Spleen (tissue), 11 donors: ENCODE results near the gene ABCC3. TPM values are rescaled to one million over a fixed set of nuclear protein-coding genes. Genes with fewer than 3 reads are reported as not detected.

Experiments
- DNase-seq: peaks from one replicate; pipeline ENCODE4 v3.0.0-alpha.2; 2020
- H3K27ac ChIP-seq, 8 donors: fragments of 200-600 bp; sonication (generic) in 7 of 8; 1 replicate in 4 of 8; 2 replicates in 4 of 8; pipeline versions ENCODE4 v1.5.0 to v1.8.0; 2016 to 2021; ENCODE audit warnings: inconsistent platforms in 4 of 8, mild to moderate bottlenecking in 4 of 8, moderate library complexity in 1 of 8
- H3K27me3 ChIP-seq, 7 donors: fragments of 200-600 bp; sonication (generic) in 6 of 7; replicated peaks in 1 of 7; 1 replicate in 4 of 7; 2 replicates in 3 of 7; pipeline versions ENCODE4 v1.5.0 to v1.8.0; 2016 to 2021; ENCODE audit warnings: inconsistent platforms in 3 of 7, mild to moderate bottlenecking in 1 of 7
- H3K36me3 ChIP-seq, 6 donors: fragments of 200-600 bp; sonication (generic) in 5 of 6; 1 replicate in 4 of 6; 2 replicates in 2 of 6; pipeline versions ENCODE4 v1.5.0 to v1.8.0; 2016 to 2021; ENCODE audit warnings: inconsistent platforms in 2 of 6
- H3K4me1 ChIP-seq, 6 donors: fragments of 200-600 bp; sonication (generic) in 5 of 6; 1 replicate in 3 of 6; 2 replicates in 3 of 6; pipeline versions ENCODE4 v1.5.0 to v1.8.0; 2016 to 2021; ENCODE audit warnings: inconsistent platforms in 3 of 6
- H3K4me3 ChIP-seq, 8 donors: fragments of 200-600 bp; sonication (generic) in 7 of 8; 1 replicate in 4 of 8; 2 replicates in 4 of 8; pipeline versions ENCODE4 v1.5.0 to v1.8.0; 2016 to 2021; ENCODE audit warnings: inconsistent platforms in 4 of 8, mild to moderate bottlenecking in 4 of 8, moderate library complexity in 2 of 8
- H3K9me3 ChIP-seq, 8 donors: fragments of 200-600 bp; sonication (generic) in 7 of 8; 1 replicate in 4 of 8; 2 replicates in 4 of 8; pipeline versions ENCODE4 v1.5.0 to v1.8.0; 2016 to 2021; ENCODE audit warnings: inconsistent platforms in 4 of 8
- CTCF ChIP-seq, 11 experiments: fragments of 200-600 bp in 7 of 11; fragments of 450-650 bp in 4 of 11; sonication (generic) in 4 of 11; IDR thresholded peaks in 8 of 11; conservative IDR thresholded peaks in 3 of 11; 1 replicate in 7 of 11; 2 replicates in 4 of 11; pipeline versions ENCODE4 v1.4.0 to v1.8.0; 2016 to 2021; ENCODE audit warnings: antibody characterized with exemption in 11 of 11, inconsistent platforms in 4 of 11, mild to moderate bottlenecking in 1 of 11
- POLR2A ChIP-seq, 3 donors: fragments of 450-650 bp; IDR thresholded peaks; one replicate each; pipeline ENCODE4 v1.5.1; 2017; ENCODE audit warnings: antibody characterized with exemption in 3 of 3, mild to moderate bottlenecking in 1 of 3
- POLR2AphosphoS5 ChIP-seq, 3 donors: sonication (generic); formaldehyde crosslinking; IDR thresholded peaks; one replicate each; pipeline ENCODE4 v1.5.1; 2017; ENCODE audit warnings: antibody characterized with exemption in 3 of 3
- WGBS, 5 donors: extraction: QIAGEN DNeasy Blood & Tissue Kit in 3 of 5; methylation state at CpG; one replicate each; pipeline versions ENCODE4 v1.1.5 to v1.1.7; 2013 to 2018; 5-methylcytosine and 5-hydroxymethylcytosine counted together
- intact Hi-C: fragments of 100-400 bp; cut with DNase I; formaldehyde crosslinking; loops from one replicate; pipeline ENCODE4 v1.15.0; 2023; ENCODE audit warnings: low total_unique reads
- polyA plus RNA-seq, 3 donors: library from polyadenylated mRNA; stranded (reverse); fragments of 200-250 nt; gene quantifications; one replicate each; pipeline ENCODE4 v1.2.1, GENCODE V29; 2013
- total RNA-seq, 7 donors: library from RNA; depleted of rRNA in 3 of 7; stranded (reverse); fragments of >200 nt in 3 of 7; fragmentation: NEBNext Ultra II Directional in 4 of 7; extraction: Animal tissue kit (Norgen Biotek cat#: 25700) in 4 of 7; gene quantifications; one replicate each; pipeline versions ENCODE4 v1.1.0 to v1.2.1, GENCODE V29; 2016 to 2021
- donor health status: healthy with polysubstance abuse.
- donor health status: DM: no; HTN: no; CAD: no; lungs with moderate emphysema.
- donor health status: DM: no; HTN: no; CAD: no.
- donor health status: Bipolar disorder and iron deficiency.
- donor health status: healthy.
- donor health status: DM: no; HTN: no; CAD: no.
- donor health status: DM: yes; HTN: yes; CAD: no.

ABCC3 gene
- total and polyA plus RNA-seq, 10 donors: 8.6 to 37.1 (median 30.0) TPM

GRCh38 chr17:50660887-50661345, 26.2 kb downstream of the ABCC3 start:
- peaks cover 9 to 57% (median 37%) of the 10 kb centered on the region in 6 donors for H3K4me1 ChIP-seq
- no peaks in the 10 kb centered on the region for H3K27me3 ChIP-seq
- no peaks in the 10 kb centered on the region for H3K9me3 ChIP-seq
- DNase-seq: no peak
- H3K36me3 ChIP-seq: no peaks in the 10 kb centered on the region
- 41 to 73% (median 51%) methylated on average over 9 to 10 of the region's 10 CpGs for WGBS, 5 donors
- no peak overlapping the region for H3K4me3 ChIP-seq
- TF ChIP-seq CTCF (IDR thresholded peaks at IDR 0.05 in 8 of 11, conservative IDR thresholded peaks at IDR 0.05 in 3 of 11): no peak
- no peak for TF ChIP-seq POLR2A (IDR thresholded peaks at IDR 0.05)
- TF ChIP-seq POLR2AphosphoS5 (IDR thresholded peaks at IDR 0.05): no peak
- intact Hi-C loops: no loop called here
- H3K27ac ChIP-seq: peak overlapping the region; percentile 29 to 85 (median 72)

- intact Hi-C loops: no loop called here
- no peak for DNase-seq
- Histone ChIP-seq H3K36me3 (no peaks in the 10 kb centered on the region), H3K4me3 (no peak overlapping the region), H3K27me3 (no peaks in the 10 kb centered on the region), H3K27ac (peak overlapping the region; percentile 29 to 85 (median 72)), H3K9me3 (no peaks in the 10 kb centered on the region), H3K4me1 (peaks cover 9 to 57% (median 37%) of the 10 kb centered on the region in 6 donors)
- WGBS, 5 donors: 61 to 77% (median 66%) methylated on average over 5 of the region's 5 CpGs
- TF ChIP-seq POLR2A (IDR thresholded peaks at IDR 0.05) (no peak), POLR2AphosphoS5 (IDR thresholded peaks at IDR 0.05) (no peak), CTCF (IDR thresholded peaks at IDR 0.05 in 8 of 11, conservative IDR thresholded peaks at IDR 0.05 in 3 of 11) (no peak)
These were observed 26.7 kb downstream of the ABCC3 start for GRCh38 chr17:50661348-50661747.

- H3K9me3 ChIP-seq: no peaks in the 10 kb centered on the region
- no peak overlapping the region for H3K4me3 ChIP-seq
- DNase-seq: no peak
- peaks cover 9 to 57% (median 37%) of the 10 kb centered on the region in 6 donors for H3K4me1 ChIP-seq
- WGBS, 5 donors: 31 to 37% (median 33%) methylated on average over 9 of the region's 9 CpGs
- TF ChIP-seq POLR2AphosphoS5 (IDR thresholded peaks at IDR 0.05) (peak in 2 of 3 donors; percentile 52 to 79), CTCF (IDR thresholded peaks at IDR 0.05 in 8 of 11, conservative IDR thresholded peaks at IDR 0.05 in 3 of 11) (no peak)
- peak overlapping the region in 5 of 8 donors; percentile 46 to 85 (median 77) for H3K27ac ChIP-seq
- H3K27me3 ChIP-seq: no peaks in the 10 kb centered on the region
- intact Hi-C loops: no loop called here
- no peaks in the 10 kb centered on the region for H3K36me3 ChIP-seq
These were observed 27.2 kb downstream of the ABCC3 start for GRCh38 chr17:50661795-50662391.

GRCh38 chr17:50662632-50663225, 28.0 kb downstream of the ABCC3 start:
- WGBS, 5 donors: 89 to 95% (median 91%) methylated on average over 9 of the region's 9 CpGs
- Histone ChIP-seq H3K4me1 (peaks cover 9 to 60% (median 38%) of the 10 kb centered on the region in 6 donors), H3K27me3 (no peaks in the 10 kb centered on the region), H3K36me3 (no peaks in the 10 kb centered on the region), H3K27ac (peak overlapping the region in 1 of 8 donors; percentile 85), H3K4me3 (no peak overlapping the region), H3K9me3 (no peaks in the 10 kb centered on the region)
- intact Hi-C loops: no loop called here
- TF ChIP-seq POLR2AphosphoS5 (IDR thresholded peaks at IDR 0.05) (no peak), CTCF (IDR thresholded peaks at IDR 0.05 in 8 of 11, conservative IDR thresholded peaks at IDR 0.05 in 3 of 11) (no peak), POLR2A (IDR thresholded peaks at IDR 0.05) (no peak)
- no peak for DNase-seq
